ENCODE measurements around the gene ACP4.
"Not testable (repeated sequence)": the region's sequence is repeated elsewhere in the genome, so short reads cannot be mapped to it uniquely, and the experiment has no call there.

Gene ACP4, protein sequence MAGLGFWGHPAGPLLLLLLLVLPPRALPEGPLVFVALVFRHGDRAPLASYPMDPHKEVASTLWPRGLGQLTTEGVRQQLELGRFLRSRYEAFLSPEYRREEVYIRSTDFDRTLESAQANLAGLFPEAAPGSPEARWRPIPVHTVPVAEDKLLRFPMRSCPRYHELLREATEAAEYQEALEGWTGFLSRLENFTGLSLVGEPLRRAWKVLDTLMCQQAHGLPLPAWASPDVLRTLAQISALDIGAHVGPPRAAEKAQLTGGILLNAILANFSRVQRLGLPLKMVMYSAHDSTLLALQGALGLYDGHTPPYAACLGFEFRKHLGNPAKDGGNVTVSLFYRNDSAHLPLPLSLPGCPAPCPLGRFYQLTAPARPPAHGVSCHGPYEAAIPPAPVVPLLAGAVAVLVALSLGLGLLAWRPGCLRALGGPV

GRCh38 chr19:50790396-50790795, at the start of gene ACP4:
Gene ACP4 (plus strand): TSS chr19:50790415. CDS start chr19:50790415, 0 bp downstream.
- no peak for DNase-seq

DNA sequence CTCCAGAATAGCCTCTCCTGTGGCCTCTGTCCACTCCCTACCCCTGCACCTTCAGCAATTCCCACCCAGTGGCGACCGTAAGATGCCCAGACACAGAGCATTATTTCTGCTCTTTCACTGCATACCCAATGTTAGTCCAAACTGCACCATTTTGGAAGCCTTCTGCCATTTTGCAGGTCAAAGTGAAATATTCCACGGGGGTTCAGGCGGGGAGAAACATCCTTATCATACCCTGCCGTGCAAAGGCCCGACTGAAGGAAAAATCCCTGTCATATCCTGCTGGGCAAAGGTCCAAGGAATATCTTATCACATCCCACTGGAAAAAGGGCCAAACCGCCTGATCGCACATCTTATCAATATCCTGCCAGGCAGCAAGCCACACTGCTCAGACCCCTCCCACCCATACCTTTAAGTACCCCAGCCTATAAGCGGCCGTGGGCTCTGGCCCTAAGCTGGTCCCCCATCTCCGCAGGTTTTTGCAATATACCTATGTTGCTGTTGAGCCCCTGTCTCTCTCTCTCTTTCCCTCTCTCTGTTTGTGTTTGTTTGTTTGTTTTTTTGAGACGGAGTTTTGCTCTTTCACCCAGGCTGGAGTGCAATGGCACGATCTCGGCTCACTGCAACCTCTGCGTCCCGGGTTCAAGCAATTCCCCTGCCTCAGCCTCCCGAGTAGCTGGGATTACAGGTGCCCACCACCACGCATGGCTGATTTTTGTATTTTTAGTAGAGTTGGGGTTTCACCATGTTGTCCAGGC, 48.9 kb upstream of the ACP4 start:
- DNase-seq: no peak

DNA sequence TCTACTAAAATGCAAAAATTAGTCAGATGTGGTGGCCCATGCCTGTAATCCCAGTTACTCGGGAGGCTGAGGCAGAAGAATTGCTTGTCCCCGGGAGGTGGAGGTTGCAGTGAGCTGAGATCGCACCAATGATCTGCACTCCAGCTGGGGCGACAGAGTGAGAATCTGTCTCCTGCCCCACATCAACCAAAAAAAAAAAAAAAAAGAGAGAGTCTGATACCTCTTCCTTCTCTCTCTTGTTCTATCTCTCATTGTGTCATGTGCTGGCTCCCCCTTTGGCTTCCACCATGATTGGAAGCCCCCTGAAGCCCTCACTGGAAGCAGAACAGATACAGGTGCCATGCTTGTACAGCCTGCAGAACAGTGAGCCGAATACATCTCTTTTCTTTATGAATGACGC, 46.7 kb upstream of the ACP4 start:
- no peak for DNase-seq

- no peak for DNase-seq
Observed at GRCh38 chr19:50745221-50745620, 45.0 kb upstream of the ACP4 start.

DNA sequence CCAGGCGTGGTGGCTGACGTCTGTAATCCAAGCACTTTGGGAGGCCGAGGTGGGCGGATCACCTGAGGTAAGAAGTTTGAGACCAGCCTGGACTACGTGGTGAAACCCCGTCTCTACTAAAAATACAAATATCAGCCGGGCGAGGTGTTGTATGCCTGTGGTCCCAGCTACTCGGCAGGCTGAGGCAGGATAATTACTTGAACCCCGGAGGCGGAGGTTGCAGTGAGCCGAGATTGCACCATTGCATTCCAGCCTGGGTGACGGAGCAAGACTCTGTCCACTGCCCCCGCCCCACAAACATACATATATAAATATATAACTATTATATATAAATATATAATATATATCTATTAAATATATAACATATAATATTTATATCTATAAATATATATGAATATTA, 43.1 kb upstream of the ACP4 start:
- not testable (repeated sequence) for DNase-seq

DNA sequence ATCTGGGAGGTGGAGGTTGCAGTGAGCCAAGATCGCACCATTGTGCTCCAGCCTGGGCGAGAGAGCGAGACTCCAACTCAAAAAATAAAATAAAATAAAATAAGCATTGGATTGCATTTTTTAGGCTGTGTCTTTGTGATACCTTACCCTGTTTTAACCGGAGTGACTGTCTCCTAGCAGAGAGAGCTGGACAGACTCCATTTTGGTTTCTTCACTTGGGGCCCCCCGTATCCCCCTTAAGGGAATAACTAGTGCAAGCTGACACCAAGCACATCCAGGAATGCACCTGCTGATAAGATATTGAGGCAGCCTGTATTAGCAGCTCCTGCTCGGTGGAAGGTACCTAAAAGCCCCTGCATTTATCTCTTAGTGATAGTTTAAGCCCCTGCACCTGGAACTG, 40.7 kb upstream of the ACP4 start:
- no peak for DNase-seq

GRCh38 chr19:50750010-50750409, 40.2 kb upstream of the ACP4 start:
- DNase-seq: no peak

DNA sequence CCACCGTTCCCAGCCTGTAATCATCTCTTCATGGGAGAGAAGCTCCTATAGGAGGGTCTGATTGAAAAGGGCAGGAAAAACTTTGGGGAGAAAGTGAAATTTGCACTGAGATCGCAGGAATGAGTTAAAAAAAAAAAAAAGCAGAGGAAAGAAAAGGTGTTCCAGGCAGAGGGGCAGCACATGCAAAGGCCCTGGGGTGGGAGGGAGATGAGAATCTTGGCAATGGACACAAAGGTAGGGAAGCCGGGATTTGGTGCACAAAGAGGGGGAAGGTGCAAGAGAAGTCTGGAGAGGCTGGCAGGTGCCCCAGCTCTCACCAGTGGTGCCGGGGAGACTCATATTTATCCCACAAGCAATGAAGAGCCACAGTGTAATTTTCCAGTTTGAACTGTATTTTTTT, 36.3 kb upstream of the ACP4 start:
- no peak for DNase-seq

DNA sequence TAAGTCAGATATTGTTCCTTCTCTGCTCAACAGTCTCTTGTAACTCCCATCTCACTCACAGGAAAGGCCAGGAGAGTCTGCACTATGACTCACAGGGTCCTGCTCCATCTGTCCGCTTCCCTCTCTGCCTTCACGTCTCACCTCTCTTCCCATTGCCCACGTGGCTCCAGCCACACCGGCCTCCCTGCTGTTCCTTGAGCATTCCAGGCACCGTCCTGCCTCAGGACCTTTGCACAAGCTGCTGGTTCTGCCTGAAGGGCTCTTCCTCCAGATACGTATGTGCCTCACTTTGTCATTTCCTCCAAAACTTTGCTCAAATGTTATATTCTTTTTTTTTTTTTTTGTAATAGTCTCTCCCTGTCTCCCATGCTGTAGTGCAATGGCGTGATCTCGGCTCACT, 34.0 kb upstream of the ACP4 start:
- DNase-seq: not testable (repeated sequence)

DNA sequence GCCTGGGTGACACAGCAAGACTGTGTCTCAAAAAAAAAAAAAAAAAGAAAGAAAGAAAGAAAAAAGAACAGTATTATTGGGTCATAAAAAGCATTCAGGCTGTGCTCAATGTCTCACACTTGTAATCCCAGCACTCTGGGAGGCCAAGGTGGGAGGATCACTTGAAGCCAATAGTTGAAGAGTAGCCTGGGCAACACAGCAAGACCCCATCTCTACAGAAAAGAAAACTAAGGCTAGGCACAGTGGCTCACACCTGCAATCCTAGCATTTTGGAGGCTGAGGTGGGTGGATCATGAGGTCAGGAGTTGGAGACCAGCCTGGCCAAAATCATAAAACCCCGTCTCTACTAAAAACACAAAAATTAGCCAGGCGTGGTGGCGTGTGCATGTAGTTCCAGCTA, 32.6 kb upstream of the ACP4 start:
- not testable (repeated sequence) for DNase-seq

DNA sequence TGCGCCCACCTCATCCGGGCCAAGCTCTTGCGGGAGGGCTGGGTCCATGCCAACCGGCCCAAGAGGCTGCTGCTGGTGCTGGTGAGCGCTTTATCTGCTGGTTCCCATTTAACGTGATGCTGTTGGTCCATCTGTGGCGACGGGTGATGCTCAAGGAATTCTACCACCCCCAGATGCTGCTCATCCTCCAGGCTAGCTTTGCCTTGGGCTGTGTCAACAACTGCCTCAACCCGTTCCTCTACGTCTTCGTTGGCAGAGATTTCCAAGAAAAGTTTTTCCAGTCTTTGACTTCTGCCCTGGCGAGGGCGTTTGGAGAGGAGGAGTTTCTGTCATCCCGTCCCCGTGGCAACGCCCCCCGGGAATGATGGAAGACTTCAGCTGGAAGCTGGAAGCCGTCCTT, 31.1 kb upstream of the ACP4 start:
- not testable (repeated sequence) for DNase-seq

DNA sequence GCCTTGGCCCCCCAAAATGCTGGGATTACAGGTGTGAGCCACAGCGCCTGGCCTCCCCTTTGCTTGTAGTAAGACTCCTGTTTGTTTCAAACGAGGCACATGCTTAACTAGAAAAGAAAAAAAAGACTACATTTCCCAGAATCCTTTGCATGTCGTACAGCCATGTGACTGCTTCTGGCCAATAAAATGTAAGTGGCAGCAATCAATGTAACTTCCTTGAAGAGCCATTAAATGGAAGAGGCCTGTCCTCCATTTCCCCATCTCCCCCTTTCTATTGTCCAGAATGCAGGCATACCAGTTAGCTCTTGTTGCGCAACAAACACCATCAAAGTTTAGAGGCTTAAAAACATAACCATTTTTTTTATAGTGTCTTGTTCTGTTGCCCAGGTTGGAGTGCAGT, 30.3 kb upstream of the ACP4 start:
- DNase-seq: peak in 1 of 2 experiments; percentile 47

GRCh38 chr19:50761501-50761900, 28.7 kb upstream of the ACP4 start:
- not testable (repeated sequence) for DNase-seq

DNA sequence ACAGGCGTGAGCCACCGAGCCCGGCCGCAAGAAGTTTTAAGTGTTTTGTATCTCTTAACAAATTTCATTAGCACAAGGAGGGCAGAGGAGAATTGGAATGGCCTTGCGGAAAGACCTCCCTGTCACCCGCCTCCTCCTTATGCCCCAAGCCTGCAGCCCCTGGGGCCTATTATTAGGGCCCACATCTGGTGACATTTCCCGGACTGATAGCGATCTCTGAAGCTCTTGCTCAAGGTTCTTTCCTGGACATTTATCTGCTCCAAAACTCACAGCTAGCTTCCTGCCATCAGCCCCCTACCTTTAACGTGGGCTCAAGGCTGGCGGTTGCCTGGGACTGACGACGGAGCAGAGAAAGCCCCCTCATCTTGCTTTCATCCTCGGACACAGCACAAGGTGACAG, 26.7 kb upstream of the ACP4 start:
- not testable (repeated sequence) for DNase-seq

DNA sequence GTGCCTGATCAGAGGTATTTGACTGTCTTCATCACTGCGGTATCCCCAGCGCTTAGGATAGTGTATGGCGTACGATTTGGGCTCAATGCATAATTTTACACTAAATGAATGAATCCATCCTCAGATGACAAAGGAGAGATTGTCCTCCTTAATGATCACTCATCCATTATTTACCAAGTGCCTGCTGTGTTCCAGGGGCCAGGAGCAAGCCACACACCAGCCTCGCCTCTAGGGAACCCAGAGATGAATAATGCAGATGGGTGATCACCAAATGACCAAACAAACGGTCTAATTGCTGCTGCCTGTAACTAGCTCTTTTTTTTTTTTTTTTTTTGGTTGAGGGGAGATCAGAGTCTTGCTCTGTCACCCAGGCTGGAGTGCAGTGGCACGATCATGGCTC, 25.8 kb upstream of the ACP4 start:
- no peak for DNase-seq

- DNase-seq: not testable (repeated sequence)
Observed at GRCh38 chr19:50766746-50767145, 23.5 kb upstream of the ACP4 start.

DNA sequence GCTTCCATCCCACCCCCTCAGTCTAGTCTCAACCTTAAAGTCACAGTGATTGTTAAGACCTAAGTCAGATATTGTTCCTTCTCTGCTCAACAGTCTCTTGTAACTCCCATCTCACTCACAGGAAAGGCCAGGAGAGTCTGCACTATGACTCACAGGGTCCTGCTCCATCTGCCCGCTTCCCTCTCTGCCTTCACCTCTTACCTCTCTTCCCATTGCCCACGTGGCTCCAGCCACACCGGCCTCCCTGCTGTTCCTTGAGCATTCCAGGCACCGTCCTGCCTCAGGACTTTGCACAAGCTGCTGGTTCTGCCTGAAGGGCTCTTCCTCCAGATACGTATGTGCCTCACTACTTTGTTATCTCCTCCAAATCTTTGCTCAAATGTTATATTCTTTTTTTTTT, 23.0 kb upstream of the ACP4 start:
- peak in 1 of 2 experiments; percentile 20 for DNase-seq

DNA sequence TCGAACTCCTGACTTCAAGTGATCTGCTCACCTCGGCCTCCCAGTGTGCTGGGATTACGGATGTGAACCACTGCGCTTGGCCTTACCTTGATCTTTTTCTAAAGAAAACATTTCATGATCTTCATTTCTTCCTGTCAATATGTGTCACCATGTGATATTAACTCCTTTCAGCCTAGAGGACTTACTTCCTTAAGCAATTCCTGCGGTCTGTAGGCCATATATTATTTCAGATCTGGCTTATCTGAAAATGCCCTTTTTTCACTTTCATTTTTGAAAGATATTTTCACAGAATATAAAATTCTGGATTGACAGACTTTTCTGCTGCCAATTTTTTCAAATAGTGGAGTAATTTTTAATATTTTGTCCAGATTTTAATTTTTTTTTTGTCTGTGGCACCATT, 21.9 kb upstream of the ACP4 start:
- DNase-seq: no peak

DNA sequence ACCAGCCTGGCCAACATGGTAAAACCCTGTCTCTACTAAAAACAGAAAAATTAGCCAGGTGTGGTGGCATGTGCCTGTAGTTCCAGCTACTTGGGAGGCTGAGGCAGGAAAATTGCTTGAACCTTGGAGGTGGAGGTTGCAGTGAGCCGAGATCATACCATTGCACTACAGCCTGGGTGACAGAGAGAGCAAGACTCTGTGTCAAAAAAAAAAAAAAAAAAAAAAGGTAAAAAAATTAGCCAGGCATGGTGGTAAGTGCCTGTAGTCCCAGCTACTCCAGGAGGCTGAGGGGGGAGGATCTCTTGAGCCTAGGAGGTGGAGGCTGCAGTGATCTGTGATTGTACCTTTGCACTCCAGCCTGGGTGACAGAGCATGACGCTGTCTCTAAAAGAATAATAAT, 20.1 kb upstream of the ACP4 start, which contains the start of gene GPR32:
TSS of gene GPR32 (plus strand) at position 301 of the 400 bp plus-strand sequence. CDS start 137 bp downstream, outside the sequence.
- not testable (repeated sequence) for DNase-seq

- no peak for DNase-seq
Observed at GRCh38 chr19:50770888-50771287, 19.3 kb upstream of the ACP4 start.

DNA sequence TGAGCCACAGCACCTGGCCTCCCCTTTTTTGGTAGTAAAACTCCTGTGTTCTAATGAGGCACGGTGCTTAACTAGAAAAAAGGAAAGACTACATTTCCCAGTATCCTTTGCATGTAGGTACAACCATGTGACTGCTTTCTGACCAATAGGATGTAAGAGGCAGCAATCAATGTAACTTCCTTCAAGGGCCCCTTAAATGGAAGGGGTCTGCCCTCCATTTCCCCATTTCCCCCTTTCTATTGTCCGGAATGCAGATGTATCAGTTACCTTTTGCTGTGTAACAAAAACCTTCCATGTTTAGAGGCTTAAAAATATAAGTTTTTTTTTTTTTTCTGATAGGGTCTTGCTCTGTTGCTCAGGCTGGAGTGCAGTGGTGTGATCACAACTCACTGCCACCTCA, 17.7 kb upstream of the ACP4 start:
- DNase-seq: peak in 1 of 2 experiments; percentile 26

- DNase-seq: not testable (repeated sequence)
Observed at GRCh38 chr19:50772912-50773311, 17.3 kb upstream of the ACP4 start.

GRCh38 chr19:50773454-50773853, 16.8 kb upstream of the ACP4 start:
- not testable (repeated sequence) for DNase-seq

DNA sequence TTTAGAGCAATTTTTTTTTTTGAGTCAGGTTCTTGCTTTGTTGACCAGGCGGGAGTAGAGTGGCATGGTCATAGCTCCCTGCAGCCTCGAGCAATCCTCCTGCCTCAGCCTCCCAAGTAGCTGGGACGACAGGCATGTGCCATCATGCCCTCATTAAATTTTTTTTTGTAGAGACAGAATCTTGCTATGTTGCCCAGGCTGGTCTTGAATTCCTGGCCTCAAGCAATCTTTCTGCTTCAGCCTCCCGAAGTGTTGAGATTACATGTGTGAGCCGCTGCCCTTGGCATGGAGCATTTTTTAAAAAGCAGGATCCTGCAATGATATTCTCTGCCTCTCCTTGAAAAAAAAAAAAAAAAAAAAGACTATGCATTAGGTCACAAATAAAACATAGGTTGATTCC, 14.1 kb upstream of the ACP4 start:
- no peak for DNase-seq
